Esophagus squamous epithelium (tissue), 5 donors: ENCODE data around the gene ASCL2. TPM values are rescaled to one million over a fixed set of nuclear protein-coding genes. Genes with fewer than 3 reads are reported as not detected.

Source experiments
- DNase-seq: peaks from one replicate; lab custom pipeline; 2025; lab: John Stamatoyannopoulos, UW
- H3K27ac ChIP-seq, 4 donors: fragments of 200-600 bp; sonication (generic); one replicate each; pipeline ENCODE4 v1.5.1; 2016 to 2019; ENCODE audit warnings: mild to moderate bottlenecking in 1 of 4
- H3K27me3 ChIP-seq, 4 donors: fragments of 200-600 bp; sonication (generic); 1 replicate in 3 of 4; 2 replicates in 1 of 4; pipeline versions ENCODE4 v1.5.1 to v1.6.0; 2017 to 2021; ENCODE audit warnings: antibody characterized with exemption in 1 of 4
- H3K36me3 ChIP-seq, 3 donors: fragments of 200-600 bp; sonication (generic); one replicate each; pipeline ENCODE4 v1.5.1; 2016 to 2019
- H3K4me1 ChIP-seq, 3 donors: fragments of 200-600 bp; sonication (generic); one replicate each; pipeline ENCODE4 v1.5.1; 2017 to 2019
- H3K4me3 ChIP-seq, 4 donors: fragments of 200-600 bp; sonication (generic); 1 replicate in 3 of 4; 2 replicates in 1 of 4; pipeline ENCODE4 v1.5.1; 2016 to 2019; ENCODE audit warnings: mild to moderate bottlenecking in 2 of 4, moderate library complexity in 1 of 4
- H3K9me3 ChIP-seq, 3 donors: fragments of 200-600 bp; sonication (generic); one replicate each; pipeline ENCODE4 v1.5.1; 2016 to 2019
- CTCF ChIP-seq, 6 experiments: fragments of 450-650 bp in 4 of 6; fragments of 200-600 bp in 2 of 6; sonication (generic) in 2 of 6; IDR thresholded peaks; one replicate each; pipeline ENCODE4 v1.5.1; 2016 to 2019; ENCODE audit warnings: antibody characterized with exemption in 6 of 6, mild to moderate bottlenecking in 4 of 6, moderate library complexity in 4 of 6
- POLR2A ChIP-seq, 4 donors: fragments of 450-650 bp; IDR thresholded peaks; one replicate each; pipeline ENCODE4 v1.6.1; 2017; ENCODE audit warnings: antibody characterized with exemption in 4 of 4, mild to moderate bottlenecking in 4 of 4, moderate library complexity in 3 of 4
- WGBS, 2 donors: methylation state at CpG; one replicate each; pipeline ENCODE4 v1.1.5; 2018; 5-methylcytosine and 5-hydroxymethylcytosine counted together
- intact Hi-C: fragments of 100-400 bp; cut with DNase I; formaldehyde crosslinking; loops from one replicate; pipeline ENCODE4 v1.15.0; 2022
- total RNA-seq, 4 donors: library from RNA; depleted of rRNA; stranded (reverse); fragments of >200 nt; gene quantifications; one replicate each; pipeline ENCODE4 v1.1.0, GENCODE V29; 2016
- donor health status: DM: yes; HTN: yes; CAD: no.

The ASCL2 gene
- total RNA-seq, 4 donors from 2014 or later = 0.67 to 5.1 (median 2.3) TPM

- peaks cover 30 to 57% (median 37%) of the 10 kb centered on the region in 3 donors for H3K4me1 ChIP-seq
- H3K27me3 ChIP-seq = peaks cover 0 to 13% (median 0%) of the 10 kb centered on the region in 4 donors
- peak overlapping the region in 2 of 4 donors; percentile 30 to 51 for H3K4me3 ChIP-seq
- no peak for TF ChIP-seq POLR2A (IDR thresholded peaks at IDR 0.05)
- TF ChIP-seq CTCF (IDR thresholded peaks at IDR 0.05) = no peak
- no peaks in the 10 kb centered on the region for H3K36me3 ChIP-seq
- WGBS, 2 donors = 50 to 73% methylated on average over 1 to 4 of the region's 18 CpGs
- H3K9me3 ChIP-seq = no peaks in the 10 kb centered on the region
- intact Hi-C loops = loop anchor here (5.0 kb wide), 1 partner anchor 106 kb away; no protein-coding TSS in a partner anchor
- H3K27ac ChIP-seq = peak overlapping the region; percentile 13 to 84 (median 48)
- no peak for DNase-seq
These were observed 32.7 kb upstream of the ASCL2 start for GRCh38 chr11:2302896-2303626.

- Histone ChIP-seq H3K4me3 (peak overlapping the region in 3 of 4 donors; percentile 19 to 51 (median 30)), H3K27ac (peak overlapping the region; percentile 13 to 84 (median 48)), H3K27me3 (peaks cover 0 to 17% (median 0%) of the 10 kb centered on the region in 4 donors), H3K9me3 (no peaks in the 10 kb centered on the region), H3K4me1 (peaks cover 29 to 53% (median 36%) of the 10 kb centered on the region in 3 donors), H3K36me3 (no peaks in the 10 kb centered on the region)
- intact Hi-C loops = loop anchor here (5.0 kb wide), 1 partner anchor 105 kb away; no protein-coding TSS in a partner anchor
- no peak for TF ChIP-seq CTCF (IDR thresholded peaks at IDR 0.05)
- DNase-seq = no peak
- 53 to 65% methylated on average over 3 to 4 of the region's 16 CpGs for WGBS, 2 donors
These were observed 32.0 kb upstream of the ASCL2 start for GRCh38 chr11:2302306-2302895.

- H3K36me3 ChIP-seq = no peaks in the 10 kb centered on the region
- peak within 1 kb of the TSS; percentile 13 to 84 (median 48) for H3K27ac ChIP-seq
- 47% methylated on average over 11 of the region's 16 CpGs; no CpG with 5 or more reads in 1 of the 2 donors for WGBS, 2 donors
- peaks cover 0 to 17% (median 0%) of the 10 kb centered on the region in 4 donors for H3K27me3 ChIP-seq
- H3K9me3 ChIP-seq = no peaks in the 10 kb centered on the region
- peaks cover 23 to 47% (median 31%) of the 10 kb centered on the region in 3 donors for H3K4me1 ChIP-seq
- no peak for DNase-seq
- intact Hi-C loops = loop anchor here (5.0 kb wide), 1 partner anchor 104 kb away; no protein-coding TSS in a partner anchor
- peak within 1 kb of the TSS in 3 of 4 donors; percentile 19 to 51 (median 30) for H3K4me3 ChIP-seq
- TF ChIP-seq POLR2A (IDR thresholded peaks at IDR 0.05) (no peak), CTCF (IDR thresholded peaks at IDR 0.05) (no peak)
These were observed 31.4 kb upstream of the ASCL2 start, which contains the start of the genes C11orf21 and TSPAN32 for GRCh38 chr11:2301631-2302305. TSS of gene C11orf21 (minus strand) at chr11:2301918. CDS start at chr11:2301808, 110 bp downstream. TSS of gene TSPAN32 (plus strand) at chr11:2302013. CDS start at chr11:2302150, 137 bp downstream.

GRCh38 chr11:2300936-2301630, 30.7 kb upstream of the ASCL2 start:
- H3K27me3 ChIP-seq = peaks cover 0 to 17% (median 0%) of the 10 kb centered on the region in 4 donors
- H3K4me3 ChIP-seq = peak overlapping the region in 3 of 4 donors; percentile 19 to 51 (median 30)
- H3K9me3 ChIP-seq = no peaks in the 10 kb centered on the region
- H3K36me3 ChIP-seq = no peaks in the 10 kb centered on the region
- peak overlapping the region in 2 of 4 donors; percentile 54 to 84 for H3K27ac ChIP-seq
- TF ChIP-seq CTCF (IDR thresholded peaks at IDR 0.05) = no peak
- no peak for TF ChIP-seq POLR2A (IDR thresholded peaks at IDR 0.05)
- 40% methylated on average over 7 of the region's 24 CpGs; no CpG with 5 or more reads in 1 of the 2 donors for WGBS, 2 donors
- intact Hi-C loops = loop anchor here (5.0 kb wide), 1 partner anchor 104 kb away; no protein-coding TSS in a partner anchor
- peaks cover 18 to 40% (median 26%) of the 10 kb centered on the region in 3 donors for H3K4me1 ChIP-seq
- DNase-seq = no peak
